MCF 10A (cell line): Measurements from ENCODE around the gene SCART1. TPM values are rescaled to one million over a fixed set of nuclear protein-coding genes. Genes with fewer than 3 reads are reported as not detected.
"Not testable (repeated sequence)": the region's sequence is repeated elsewhere in the genome, so short reads cannot be mapped to it uniquely, and the experiment has no call there.

ENCODE experiments used
- BruUV-seq: library from RNA; stranded (reverse); fragments of 400-500 nt; replicated peaks from 2 replicates; lab custom pipeline; 2021; lab: Mats Ljungman, UMichigan
- CTCF ChIA-PET: fragments of 300-600 bp; sonication (Branson Sonifier 250); formaldehyde crosslinking; extraction: SDS; loops from one replicate; lab custom pipeline; 2021; ENCODE audit warnings: antibody characterized with exemption, inconsistent platforms; lab: Yijun Ruan, JAX
- POLR2A ChIA-PET: fragments of 300-600, 350-650 bp; sonication (Branson Sonifier 250); formaldehyde crosslinking; extraction: SDS; loops from one replicate; lab custom pipeline; 2020; ENCODE audit warnings: antibody characterized with exemption, inconsistent platforms; lab: Yijun Ruan, JAX
- DNase-seq: peaks from one replicate; pipeline ENCODE4 v3.0.0-alpha.2; 2018; ENCODE audit not compliant: unreplicated experiment
- H3K27ac Mint-ChIP-seq: one replicate; pipeline ENCODE4 v1.8.0; 2022; ENCODE audit warnings: mild to moderate bottlenecking, low read depth, mixed read lengths; ENCODE audit not compliant: unreplicated experiment
- H3K27me3 Mint-ChIP-seq: one replicate; pipeline ENCODE4 v1.8.0; 2022; ENCODE audit warnings: mixed read lengths; ENCODE audit not compliant: insufficient read depth, unreplicated experiment
- H3K36me3 Mint-ChIP-seq: one replicate; pipeline ENCODE4 v1.8.0; 2022; ENCODE audit warnings: mild to moderate bottlenecking, moderate library complexity, mixed read lengths; ENCODE audit not compliant: insufficient read depth, unreplicated experiment
- H3K4me1 Mint-ChIP-seq: one replicate; pipeline ENCODE4 v1.8.0; 2022; ENCODE audit warnings: mixed read lengths; ENCODE audit not compliant: insufficient read depth, unreplicated experiment
- H3K4me3 Mint-ChIP-seq: one replicate; pipeline ENCODE4 v1.8.0; 2022; ENCODE audit warnings: mild to moderate bottlenecking, moderate library complexity, mixed read lengths; ENCODE audit not compliant: unreplicated experiment
- H3K9me3 Mint-ChIP-seq: one replicate; pipeline ENCODE4 v1.8.0; 2022; ENCODE audit warnings: mixed read lengths; ENCODE audit not compliant: unreplicated experiment
- CTCF ChIP-seq: fragments of 200-600 bp; IDR thresholded peaks from one replicate; pipeline ENCODE4 v1.8.0; 2022; ENCODE audit warnings: antibody characterized with exemption, mild to moderate bottlenecking; ENCODE audit not compliant: unreplicated experiment
- intact Hi-C: fragments of 100-400 bp; cut with micrococcal nuclease; formaldehyde crosslinking; loops from 2 replicates; pipeline ENCODE4 v1.14.1; 2022
- total RNA-seq: library from RNA; stranded (reverse); gene quantifications from 2 replicates; pipeline ENCODE4 v1.2.3, GENCODE V29; 2022

The SCART1 gene
- total RNA-seq, 1 experiment from 2014 or later = 0.93 TPM

- Mint-ChIP-seq H3K9me3 (no peaks in the 10 kb centered on the region), H3K4me1 (no peaks in the 10 kb centered on the region), H3K4me3 (no peak overlapping the region), H3K27ac (no peak overlapping the region), H3K27me3 (no peaks in the 10 kb centered on the region), H3K36me3 (peaks cover 31% of the 10 kb centered on the region)
- DNase-seq = no peak
- ChIA-PET CTCF (interaction anchor here (1.6 kb wide), 1 partner anchor 17 kb away, joined by 4 read pairs; no protein-coding TSS in a partner anchor), POLR2A (interaction anchor here (1.0 kb wide), 1 partner anchor 152 kb away, joined by 3 read pairs; no protein-coding TSS in a partner anchor)
- BruUV-seq = no TSS peak
- intact Hi-C loops = no loop called here
- no peak for TF ChIP-seq CTCF
Observed at GRCh38 chr10:133421336-133422222, 32.2 kb upstream of the SCART1 start.

GRCh38 chr10:133422223-133422806 is 31.4 kb upstream of the SCART1 start:
- POLR2A ChIA-PET = interaction anchor here (1.0 kb wide), 1 partner anchor 151 kb away, joined by 3 read pairs; no protein-coding TSS in a partner anchor
- no peaks in the 10 kb centered on the region for H3K9me3 Mint-ChIP-seq
- intact Hi-C loops = no loop called here
- peaks cover 31% of the 10 kb centered on the region for H3K36me3 Mint-ChIP-seq
- CTCF ChIA-PET = interaction anchor here (0.7 to 1.6 kb wide), 2 partner anchors 12 to 16 kb away, joined by 3 to 4 read pairs; no protein-coding TSS in a partner anchor
- no peaks in the 10 kb centered on the region for H3K4me1 Mint-ChIP-seq
- BruUV-seq = no TSS peak
- no peaks in the 10 kb centered on the region for H3K27me3 Mint-ChIP-seq
- DNase-seq = no peak
- no peak overlapping the region for H3K4me3 Mint-ChIP-seq
- TF ChIP-seq CTCF = no peak
- no peak overlapping the region for H3K27ac Mint-ChIP-seq

GRCh38 chr10:133422807-133423771 is 30.7 kb upstream of the SCART1 start:
- no peaks in the 10 kb centered on the region for H3K27me3 Mint-ChIP-seq
- no peaks in the 10 kb centered on the region for H3K4me1 Mint-ChIP-seq
- no TSS peak for BruUV-seq
- POLR2A ChIA-PET = no interaction called here
- CTCF ChIA-PET = interaction anchor here (0.7 kb wide), 1 partner anchor 12 kb away, joined by 3 read pairs; no protein-coding TSS in a partner anchor
- intact Hi-C loops = no loop called here
- no peaks in the 10 kb centered on the region for H3K9me3 Mint-ChIP-seq
- H3K27ac Mint-ChIP-seq = no peak overlapping the region
- DNase-seq = no peak
- no peak overlapping the region for H3K4me3 Mint-ChIP-seq
- no peak for TF ChIP-seq CTCF
- peaks cover 27% of the 10 kb centered on the region for H3K36me3 Mint-ChIP-seq

GRCh38 chr10:133424102-133424501 is 29.6 kb upstream of the SCART1 start:
- POLR2A ChIA-PET, H3K4me3 Mint-ChIP-seq, H3K27ac Mint-ChIP-seq, H3K4me1 Mint-ChIP-seq, CTCF ChIA-PET, H3K9me3 Mint-ChIP-seq, DNase-seq, intact Hi-C loops, BruUV-seq, H3K27me3 Mint-ChIP-seq: not testable (repeated sequence)
- peaks cover 20% of the 10 kb centered on the region for H3K36me3 Mint-ChIP-seq

GRCh38 chr10:133424601-133425000 is 29.1 kb upstream of the SCART1 start, which contains the start of gene SPRN:
Gene SPRN (minus strand): TSS chr10:133424625. CDS start chr10:133423681, 944 bp downstream.
- POLR2A ChIA-PET, intact Hi-C loops, H3K9me3 Mint-ChIP-seq, H3K27ac Mint-ChIP-seq, DNase-seq, H3K4me1 Mint-ChIP-seq, CTCF ChIA-PET, BruUV-seq, H3K4me3 Mint-ChIP-seq, H3K27me3 Mint-ChIP-seq: not testable (repeated sequence)
- H3K36me3 Mint-ChIP-seq = peaks cover 17% of the 10 kb centered on the region

GRCh38 chr10:133429571-133429970 is 24.2 kb upstream of the SCART1 start:
- CTCF ChIA-PET, BruUV-seq, H3K4me3 Mint-ChIP-seq: not testable (repeated sequence)

More at GRCh38 chr10:133429571-133429970, 24.2 kb upstream of the SCART1 start:
- H3K27ac Mint-ChIP-seq, H3K36me3 Mint-ChIP-seq, H3K4me1 Mint-ChIP-seq, intact Hi-C loops, H3K9me3 Mint-ChIP-seq, H3K27me3 Mint-ChIP-seq, DNase-seq: not testable (repeated sequence)
- POLR2A ChIA-PET = interaction anchor here (0.8 kb wide), 1 partner anchor 144 kb away, joined by 3 read pairs; no protein-coding TSS in a partner anchor
